GM21367 (cell line): ENCODE results near the gene CHST11.

Source experiments
- ATAC-seq: cut with Tn5 transposase; IDR thresholded peaks from one replicate; pipeline ENCODE4 v1.9.1; 2021; ENCODE audit not compliant: unreplicated experiment

CHST11 gene

GRCh38 chr12:104578453-104578852 lies 121.7 kb downstream of the CHST11 start:
- ATAC-seq: no peak

- no peak for ATAC-seq
Observed at GRCh38 chr12:104579718-104580495, 123.2 kb downstream of the CHST11 start.

GRCh38 chr12:104581005-104581570 lies 124.3 kb downstream of the CHST11 start:
- no peak for ATAC-seq

GRCh38 chr12:104582739-104583138 lies 126.0 kb downstream of the CHST11 start:
- ATAC-seq: peak; percentile 81

- ATAC-seq: peak; percentile 40
Observed at GRCh38 chr12:104583301-104583700, 126.6 kb downstream of the CHST11 start.

- ATAC-seq: no peak
Observed at GRCh38 chr12:104585448-104586055, 128.8 kb downstream of the CHST11 start.

GRCh38 chr12:104586351-104586919 lies 129.7 kb downstream of the CHST11 start:
- no peak for ATAC-seq

GRCh38 chr12:104588047-104588920 lies 131.5 kb downstream of the CHST11 start:
- ATAC-seq: no peak

- ATAC-seq: no peak
Observed at GRCh38 chr12:104588921-104589590, 132.3 kb downstream of the CHST11 start.

GRCh38 chr12:104590022-104590421 lies 133.3 kb downstream of the CHST11 start:
- ATAC-seq: no peak

GRCh38 chr12:104591257-104591885 lies 134.6 kb downstream of the CHST11 start:
- no peak for ATAC-seq

GRCh38 chr12:104593482-104593881 lies 136.7 kb downstream of the CHST11 start:
- no peak for ATAC-seq

GRCh38 chr12:104596134-104596799 lies 139.5 kb downstream of the CHST11 start:
- no peak for ATAC-seq

GRCh38 chr12:104596898-104597843 lies 140.4 kb downstream of the CHST11 start:
- no peak for ATAC-seq

- no peak for ATAC-seq
Observed at GRCh38 chr12:104598342-104599271, 141.9 kb downstream of the CHST11 start.

GRCh38 chr12:104599272-104600035 lies 142.7 kb downstream of the CHST11 start:
- ATAC-seq: no peak
